ENCODE results near the gene TOM1.

Gene TOM1

DNA sequence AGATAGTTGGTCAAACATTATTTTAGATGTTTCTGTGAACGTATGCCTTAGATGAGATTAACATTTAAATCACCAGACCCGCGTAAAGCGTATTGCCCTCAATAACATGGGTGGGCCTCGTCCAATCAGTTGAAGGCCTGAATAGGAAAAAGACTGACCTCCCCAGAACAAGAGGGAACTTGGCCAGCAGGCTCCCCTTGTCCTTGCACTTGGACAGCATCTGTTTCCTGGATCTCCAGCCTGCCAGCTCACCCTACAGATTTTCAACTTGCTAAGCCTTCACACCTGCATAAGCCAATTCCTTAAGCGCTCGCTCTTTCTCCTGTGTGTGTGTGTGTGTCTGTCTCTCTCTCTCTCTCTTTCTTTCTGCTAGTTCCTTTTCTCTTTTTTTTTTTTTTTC lies 8.2 kb downstream of the TOM1 start:
- no peak for DNase-seq

DNA sequence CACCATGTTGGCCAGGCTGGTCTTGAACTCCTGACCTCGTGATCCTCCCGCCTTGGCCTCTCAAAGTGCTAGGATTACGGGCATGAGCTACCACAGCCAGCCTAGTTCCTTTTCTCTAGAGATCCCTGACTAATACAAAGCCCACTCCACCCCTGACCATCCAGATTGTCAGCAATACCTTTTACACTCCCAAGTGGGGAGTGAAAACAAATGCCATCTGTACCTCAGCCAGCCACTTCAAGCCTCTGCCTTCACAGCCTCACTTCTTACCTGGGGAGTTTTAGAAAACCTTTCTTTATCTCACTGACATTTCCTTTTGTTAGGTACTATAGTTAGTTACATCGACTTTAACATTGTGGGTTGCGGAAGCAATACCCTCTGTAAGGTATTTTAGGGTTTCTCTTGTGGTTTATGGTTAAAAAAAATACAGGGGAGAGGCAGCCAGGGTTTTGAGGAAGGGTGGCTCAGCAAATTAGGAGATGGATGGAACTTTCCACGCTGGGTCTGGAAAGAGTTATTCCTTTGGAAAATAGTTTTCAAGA lies 8.9 kb downstream of the TOM1 start:
- DNase-seq: no peak

DNA sequence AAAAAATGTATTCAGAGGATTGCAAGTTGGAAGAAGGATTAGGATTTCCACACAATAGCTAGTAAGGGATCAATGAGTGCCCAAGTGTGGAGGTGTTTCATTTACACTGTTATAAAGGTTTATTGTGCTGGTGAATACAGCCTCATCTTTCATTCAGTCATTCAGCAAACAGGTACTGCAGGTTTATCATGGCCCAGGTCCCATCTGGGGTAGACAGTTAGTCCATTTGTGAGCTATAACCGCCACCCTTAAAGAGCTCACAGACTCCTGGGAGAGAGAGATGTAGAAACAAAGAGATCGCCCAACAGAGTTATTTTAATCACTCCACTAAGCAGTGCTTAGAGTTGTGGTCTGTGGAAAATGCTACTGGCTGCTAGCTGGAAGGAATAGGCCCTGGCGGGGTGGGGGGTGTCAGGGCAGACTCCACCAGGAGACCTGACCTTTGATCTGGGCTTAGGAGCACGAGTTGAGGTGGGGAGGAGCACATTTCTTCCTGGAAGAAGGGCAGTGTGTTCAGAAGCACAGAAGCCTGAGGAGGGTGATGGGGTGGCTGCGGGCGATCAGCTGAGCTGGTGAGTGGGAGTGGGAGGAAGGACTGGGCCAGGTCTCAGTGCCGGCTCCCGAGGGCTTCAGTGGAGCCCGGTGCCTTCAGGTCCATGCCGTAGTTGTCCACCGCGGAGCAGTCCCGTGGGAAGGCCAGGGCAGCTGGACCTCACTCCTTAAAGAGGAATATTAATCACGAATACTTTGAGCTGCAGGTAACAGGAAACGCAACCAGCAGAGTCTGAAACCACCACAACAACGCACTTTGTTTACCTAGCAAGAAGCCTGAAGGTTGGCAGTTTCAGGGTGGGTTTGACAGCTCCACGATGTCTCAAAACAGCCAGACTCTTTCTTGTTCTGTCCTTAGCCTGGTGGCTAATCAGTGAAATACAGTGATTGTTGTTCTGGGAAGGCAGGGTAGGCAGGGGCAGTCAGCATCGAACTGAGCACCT lies 11.2 kb downstream of the TOM1 start:
- no peak for DNase-seq

DNA sequence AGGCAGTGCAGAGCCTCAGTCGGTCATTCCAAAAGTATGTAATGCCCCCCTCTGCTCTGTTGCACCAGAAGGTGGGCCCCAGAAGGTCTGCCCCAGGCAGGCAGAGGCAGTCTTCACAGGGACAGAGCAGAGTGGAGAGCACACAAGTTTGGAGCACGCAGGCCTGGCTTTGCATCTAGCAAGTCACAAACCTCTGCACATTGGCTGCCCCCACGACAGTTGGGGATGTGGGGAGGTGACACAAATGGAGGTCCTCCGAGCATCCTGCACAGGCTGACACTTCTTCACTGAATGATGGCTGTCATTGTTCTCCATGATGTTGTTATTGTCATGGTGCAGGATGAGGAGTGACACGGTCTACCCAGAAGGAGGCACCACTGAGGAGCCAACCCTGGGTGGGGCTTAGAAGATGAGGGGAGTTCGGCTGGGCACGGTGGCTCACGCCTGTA lies 11.9 kb downstream of the TOM1 start:
- DNase-seq: no peak

DNA sequence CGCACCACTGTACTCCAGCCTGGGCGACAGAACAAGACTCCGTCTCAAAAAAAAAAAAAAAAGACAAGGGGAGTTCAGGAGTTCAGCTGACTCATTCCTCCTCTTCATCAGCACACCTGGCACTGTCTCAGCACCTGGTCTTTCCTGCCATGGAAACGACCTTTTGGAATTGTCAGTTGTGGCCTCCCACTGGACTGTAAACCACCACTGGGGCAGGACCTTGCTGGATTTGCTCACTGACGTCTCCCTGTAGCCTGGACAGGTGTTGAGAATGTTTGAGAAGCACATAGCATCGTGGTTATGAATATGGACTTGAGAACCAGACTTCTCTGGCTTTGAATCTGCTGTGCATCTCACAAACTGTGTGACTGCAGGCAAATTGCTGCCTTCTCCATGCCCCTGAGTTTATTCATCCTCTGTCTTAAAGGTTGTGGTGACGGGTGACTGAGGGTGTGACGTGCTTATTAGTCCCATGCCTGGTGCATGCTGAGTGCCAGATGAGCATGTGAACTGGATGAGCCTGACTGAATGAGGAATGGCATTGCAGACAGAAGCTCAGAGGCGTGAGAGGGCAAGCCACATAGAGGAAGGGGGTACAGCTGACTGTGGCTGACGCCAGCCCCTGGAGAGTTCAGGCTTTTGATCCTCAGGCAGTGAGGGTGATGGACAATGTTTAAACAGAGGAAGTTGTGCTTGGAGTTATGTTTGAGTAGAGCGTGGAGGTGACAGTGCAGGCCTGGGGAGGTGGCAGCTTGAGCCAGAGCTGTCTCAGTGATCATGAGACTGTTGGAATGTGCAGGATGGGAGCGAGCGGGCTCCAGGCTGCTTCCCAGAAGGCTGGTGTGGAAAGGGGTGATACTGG lies 12.7 kb downstream of the TOM1 start:
- DNase-seq: no peak

DNA sequence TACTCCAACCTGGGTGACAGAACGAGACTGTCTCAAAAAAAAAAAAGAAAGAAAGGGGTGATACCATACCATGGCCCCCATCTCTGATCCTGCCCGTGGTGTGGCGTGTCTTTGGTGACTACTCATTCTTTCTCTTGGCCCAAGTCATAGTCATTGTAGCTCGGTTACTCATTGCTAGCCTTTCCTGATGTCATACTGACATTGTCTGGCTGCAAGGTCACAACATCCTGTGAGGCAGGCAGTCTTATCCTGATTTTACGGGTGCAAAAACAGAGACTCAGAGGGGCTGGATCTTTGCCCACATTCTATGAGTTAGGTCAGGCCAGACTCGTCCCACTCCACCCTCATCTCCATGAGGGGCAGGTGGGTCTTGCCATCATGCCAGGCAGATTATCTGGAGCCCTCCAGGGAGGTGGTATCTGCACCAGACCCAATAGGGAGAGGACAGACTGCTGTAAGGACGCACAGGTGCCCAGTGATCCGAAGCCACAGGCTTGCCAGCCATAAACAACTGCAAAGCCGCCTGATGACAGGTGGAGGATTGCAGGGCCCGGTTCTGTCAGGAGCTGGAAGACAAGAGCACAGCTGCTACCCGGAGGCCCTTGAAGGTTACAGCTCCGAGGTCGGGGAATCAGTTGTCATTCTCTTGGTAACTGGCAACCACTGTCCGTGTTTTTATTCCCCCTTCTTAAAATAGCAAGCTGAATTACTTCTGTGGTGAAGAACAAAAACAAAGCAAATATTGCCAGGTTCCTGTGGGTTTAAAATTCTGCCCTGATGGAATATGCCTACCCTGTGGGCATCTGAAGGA lies 13.8 kb downstream of the TOM1 start:
- DNase-seq: no peak

- no peak for DNase-seq
Observed at GRCh38 chr22:35314161-35314942, 14.7 kb downstream of the TOM1 start.

- no peak for DNase-seq
Observed at GRCh38 chr22:35315141-35315854, 15.6 kb downstream of the TOM1 start.

GRCh38 chr22:35315855-35316745 lies 16.4 kb downstream of the TOM1 start:
- no peak for DNase-seq

DNA sequence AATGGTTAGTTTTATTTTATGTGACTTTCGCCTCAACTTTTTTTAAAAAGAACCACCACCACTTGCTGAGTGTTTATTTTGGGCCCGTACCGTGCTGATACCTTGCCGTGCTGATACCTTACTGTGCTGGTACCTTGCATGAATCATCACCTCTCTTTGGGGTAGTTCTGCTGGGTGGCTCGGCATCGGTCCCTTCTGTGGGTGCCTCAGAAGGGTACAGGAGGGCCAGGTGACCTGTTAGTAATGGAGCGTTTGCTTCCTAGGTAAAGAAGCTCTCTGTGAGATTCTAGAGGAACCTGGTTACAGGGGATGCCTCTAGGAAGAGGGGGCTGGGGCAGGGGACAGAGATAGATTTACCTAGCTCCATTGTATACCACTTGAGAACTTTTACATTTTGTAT lies 17.1 kb downstream of the TOM1 start:
- DNase-seq: no peak

DNA sequence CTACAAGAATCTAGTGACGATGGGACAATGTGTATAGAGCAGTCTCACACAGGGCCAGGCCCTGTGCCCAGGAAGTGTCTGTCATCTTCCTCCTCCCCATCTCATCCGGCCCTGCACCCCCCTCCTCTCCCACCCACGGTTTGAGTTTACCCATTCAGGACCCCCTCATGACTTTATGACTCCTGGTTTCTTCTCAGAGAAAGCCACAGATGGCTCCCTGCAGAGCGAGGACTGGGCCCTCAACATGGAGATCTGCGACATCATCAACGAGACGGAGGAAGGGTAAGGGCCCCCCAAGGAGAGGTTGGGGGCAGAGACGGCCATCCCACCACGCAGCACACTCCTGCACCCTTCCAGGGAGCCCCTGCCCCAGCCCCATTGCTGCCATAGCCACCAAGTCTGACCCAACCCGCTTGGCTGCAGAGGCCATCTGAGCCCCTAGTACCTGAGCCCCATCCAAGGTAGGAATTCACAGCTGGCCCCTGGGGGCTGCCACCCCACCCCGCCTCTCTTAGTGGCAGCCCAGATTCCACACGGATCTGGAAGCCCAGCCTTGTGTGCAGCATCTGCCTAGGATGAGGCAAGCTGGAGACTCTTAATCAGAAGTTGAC lies 18.1 kb downstream of the TOM1 start:
- DNase-seq: no peak

GRCh38 chr22:35318346-35319215 lies 18.9 kb downstream of the TOM1 start:
- no peak for DNase-seq

DNA sequence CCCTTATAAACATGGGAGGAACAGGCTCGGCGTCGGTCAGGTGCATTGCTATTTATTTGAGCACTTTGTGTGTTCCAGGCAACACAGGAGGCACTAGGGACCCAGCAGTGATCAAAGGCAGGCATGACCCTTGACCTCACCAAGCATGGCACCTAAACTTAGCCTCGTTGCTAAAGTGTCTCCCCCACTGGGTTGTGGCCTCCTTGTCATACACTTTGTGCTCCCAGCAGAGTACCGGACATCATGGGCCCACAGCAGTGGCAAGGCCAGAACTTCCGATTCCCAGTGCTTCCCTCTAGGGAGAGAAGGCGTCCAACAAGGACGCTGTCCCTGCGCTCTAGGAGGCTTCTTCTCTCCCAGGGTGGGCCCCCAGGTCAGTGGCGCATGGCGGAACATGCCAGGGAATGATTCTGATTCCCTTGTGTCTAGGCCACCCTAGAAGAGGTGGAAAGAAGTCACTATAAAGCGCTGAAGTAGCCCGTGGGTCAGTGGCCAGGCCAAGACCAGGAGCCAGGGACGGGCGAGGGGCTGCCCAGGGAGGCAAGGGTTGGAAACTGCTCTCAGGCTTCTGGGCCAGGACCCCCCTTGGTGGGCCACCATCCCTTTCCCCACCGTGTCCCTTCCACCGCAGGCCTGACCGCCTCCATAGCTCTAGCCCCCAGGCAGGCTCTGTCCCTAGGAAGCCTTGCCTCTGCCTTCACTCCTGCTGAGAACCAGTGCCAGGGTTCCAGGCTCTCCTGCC lies 19.7 kb downstream of the TOM1 start:
- no peak for DNase-seq

DNA sequence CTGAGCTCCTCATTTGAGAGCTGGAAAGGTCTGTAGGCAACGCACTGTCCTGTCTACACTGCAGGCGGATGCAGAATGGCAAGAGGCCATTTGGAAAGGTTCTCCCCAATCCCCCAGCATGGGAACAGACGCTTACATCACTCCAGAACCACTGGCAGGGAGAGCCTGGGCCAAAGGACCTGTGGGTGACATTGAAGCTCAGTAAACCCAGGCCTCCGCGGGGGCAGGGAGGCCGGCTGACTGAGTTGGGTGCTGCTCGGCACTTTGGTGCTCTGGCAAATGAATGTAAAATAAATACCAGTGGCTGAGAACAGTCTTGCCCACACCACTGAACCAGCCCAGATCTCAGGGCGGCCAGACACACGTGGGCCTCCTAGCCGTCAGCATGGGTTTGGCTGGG lies 22.4 kb downstream of the TOM1 start:
- DNase-seq: no peak

DNA sequence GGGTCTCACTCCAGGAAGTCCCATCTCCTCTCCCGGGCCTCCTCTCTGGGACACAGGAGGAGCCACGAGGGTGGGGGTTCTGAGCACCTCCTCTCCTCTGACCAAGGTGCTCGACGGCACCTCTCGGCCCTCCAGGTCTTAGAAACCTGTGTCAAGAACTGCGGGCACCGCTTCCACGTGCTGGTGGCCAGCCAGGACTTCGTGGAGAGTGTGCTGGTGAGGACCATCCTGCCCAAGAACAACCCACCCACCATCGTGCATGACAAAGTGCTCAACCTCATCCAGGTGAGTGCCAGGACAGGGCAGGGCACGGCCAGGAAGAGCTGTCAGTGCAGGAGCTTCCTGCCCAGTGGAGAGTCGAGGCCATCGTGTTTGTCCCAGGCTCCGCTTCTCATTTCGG lies 23.2 kb downstream of the TOM1 start:
- no peak for DNase-seq

GRCh38 chr22:35323305-35323704 lies 23.6 kb downstream of the TOM1 start:
- no peak for DNase-seq

DNA sequence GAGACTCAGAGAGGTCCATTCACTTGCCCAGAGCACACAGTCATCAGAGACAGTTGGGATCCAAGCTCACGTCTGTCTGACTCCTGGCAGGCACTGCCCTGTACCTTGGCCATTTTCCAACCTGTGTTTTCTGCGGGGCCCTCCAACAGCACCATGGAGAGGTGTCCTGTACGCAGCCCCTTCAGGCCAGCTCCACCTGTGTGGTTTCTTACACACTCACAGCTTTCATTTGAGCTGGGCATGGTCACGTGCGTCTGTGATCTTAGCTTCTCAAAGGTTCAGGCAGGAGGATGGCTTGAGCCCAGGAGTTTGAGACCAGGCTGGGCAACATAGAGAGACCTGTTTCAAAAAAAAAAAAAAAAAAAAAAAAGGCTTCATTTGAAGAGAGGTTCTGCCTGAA lies 24.4 kb downstream of the TOM1 start:
- no peak for DNase-seq

DNA sequence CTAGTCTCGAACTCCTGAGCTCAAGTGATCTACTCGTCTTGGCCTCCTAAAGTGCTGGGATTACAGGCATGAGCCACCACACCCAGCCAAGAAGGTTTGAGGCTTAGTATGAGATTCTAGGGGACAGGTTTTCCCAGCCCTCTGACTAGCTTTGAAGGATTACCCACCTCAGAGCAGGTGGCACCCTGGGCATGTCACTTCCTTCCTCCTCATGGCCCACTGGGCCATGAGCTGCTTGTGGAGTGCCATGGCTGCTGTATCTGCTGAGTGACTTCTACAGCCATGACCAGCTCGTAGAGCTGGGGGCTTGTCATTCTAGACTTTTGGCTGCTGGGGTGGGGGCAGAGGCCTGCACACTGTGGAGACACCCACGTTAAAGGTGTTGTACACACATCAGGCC lies 25.1 kb downstream of the TOM1 start:
- no peak for DNase-seq
